Left lung (tissue), 10 donors: Measurements from ENCODE around the gene NR2E1. TPM values are rescaled to one million over a fixed set of nuclear protein-coding genes. Genes with fewer than 3 reads are reported as not detected.

Experiments used
- ATAC-seq: fragments of 200-7000 bp; cut with Tn5 transposase; one replicate; pipeline ENCODE4 v1.9.1; 2020; ENCODE audit warnings: moderate library complexity
- DNase-seq, 4 donors: peaks; one replicate each; pipeline ENCODE4 v3.0.0-alpha.2; 2013 to 2020
- H3K27ac ChIP-seq, 2 donors: fragments of 200-600 bp; sonication (generic) in 1 of 2; one replicate each; pipeline versions ENCODE4 v1.5.0 to v1.8.0; 2020 to 2021
- H3K27me3 ChIP-seq, 2 donors: fragments of 200-600 bp; sonication (generic) in 1 of 2; one replicate each; pipeline versions ENCODE4 v1.5.0 to v1.8.0; 2020 to 2021
- H3K36me3 ChIP-seq, 2 donors: fragments of 200-600 bp; sonication (generic) in 1 of 2; one replicate each; pipeline versions ENCODE4 v1.5.0 to v1.8.0; 2020 to 2021
- H3K4me1 ChIP-seq, 2 donors: fragments of 200-600 bp; one replicate each; pipeline ENCODE4 v1.8.0; 2021
- H3K4me3 ChIP-seq, 2 donors: fragments of 200-600 bp; sonication (generic) in 1 of 2; one replicate each; pipeline versions ENCODE4 v1.5.0 to v1.8.0; 2020 to 2021; ENCODE audit warnings: mild to moderate bottlenecking in 1 of 2
- H3K9me3 ChIP-seq, 2 donors: fragments of 200-600 bp; sonication (generic) in 1 of 2; one replicate each; pipeline versions ENCODE4 v1.5.0 to v1.8.0; 2020 to 2021
- intact Hi-C, 2 donors: fragments of 100-400 bp; cut with DNase I; formaldehyde crosslinking; loops; one replicate each; pipeline versions ENCODE4 v1.11.2 to v1.14.2; 2022
- polyA plus RNA-seq, 6 donors: library from polyadenylated mRNA; unstranded; fragments of 120-200 nt; gene quantifications; one replicate each; pipeline ENCODE4 v1.2.1, GENCODE V29; 2013; ENCODE audit not compliant: insufficient read length in 6 of 6
- total RNA-seq, 2 donors: library from RNA; stranded (reverse); fragmentation: NEBNext Ultra II Directional; extraction: Animal tissue kit (Norgen Biotek cat#: 25700); gene quantifications; one replicate each; pipeline ENCODE4 v1.2.1, GENCODE V29; 2021
- TF ChIP-seq, protein P1 (sequence below), 2 donors: fragments of 200-600 bp; sonication (generic) in 1 of 2; IDR thresholded peaks; one replicate each; pipeline versions ENCODE4 v1.5.0 to v1.8.0; 2021; ENCODE audit warnings: antibody characterized with exemption in 2 of 2
- donor health status: DM: no; HTN: yes; CAD: no.
- donor health status: DM: no; HTN: no; CAD: no.

The NR2E1 gene
- total and polyA plus RNA-seq, 8 donors: 0.06 to 0.07 TPM; not detected in 6

- Histone ChIP-seq H3K27ac (no peak overlapping the region), H3K4me3 (no peak overlapping the region), H3K4me1 (peaks cover 12 to 19% of the 10 kb centered on the region in 2 donors), H3K9me3 (no peaks in the 10 kb centered on the region), H3K27me3 (peaks cover 99 to 100% of the 10 kb centered on the region in 2 donors), H3K36me3 (no peaks in the 10 kb centered on the region)
- intact Hi-C loops: no loop called here
- TF ChIP-seq, protein P1, sequence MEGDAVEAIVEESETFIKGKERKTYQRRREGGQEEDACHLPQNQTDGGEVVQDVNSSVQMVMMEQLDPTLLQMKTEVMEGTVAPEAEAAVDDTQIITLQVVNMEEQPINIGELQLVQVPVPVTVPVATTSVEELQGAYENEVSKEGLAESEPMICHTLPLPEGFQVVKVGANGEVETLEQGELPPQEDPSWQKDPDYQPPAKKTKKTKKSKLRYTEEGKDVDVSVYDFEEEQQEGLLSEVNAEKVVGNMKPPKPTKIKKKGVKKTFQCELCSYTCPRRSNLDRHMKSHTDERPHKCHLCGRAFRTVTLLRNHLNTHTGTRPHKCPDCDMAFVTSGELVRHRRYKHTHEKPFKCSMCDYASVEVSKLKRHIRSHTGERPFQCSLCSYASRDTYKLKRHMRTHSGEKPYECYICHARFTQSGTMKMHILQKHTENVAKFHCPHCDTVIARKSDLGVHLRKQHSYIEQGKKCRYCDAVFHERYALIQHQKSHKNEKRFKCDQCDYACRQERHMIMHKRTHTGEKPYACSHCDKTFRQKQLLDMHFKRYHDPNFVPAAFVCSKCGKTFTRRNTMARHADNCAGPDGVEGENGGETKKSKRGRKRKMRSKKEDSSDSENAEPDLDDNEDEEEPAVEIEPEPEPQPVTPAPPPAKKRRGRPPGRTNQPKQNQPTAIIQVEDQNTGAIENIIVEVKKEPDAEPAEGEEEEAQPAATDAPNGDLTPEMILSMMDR (IDR thresholded peaks at IDR 0.05): no peak
- DNase-seq: no peak
- no peak for ATAC-seq
Observed at GRCh38 chr6:108159981-108160380, 5.8 kb upstream of the NR2E1 start.

DNA sequence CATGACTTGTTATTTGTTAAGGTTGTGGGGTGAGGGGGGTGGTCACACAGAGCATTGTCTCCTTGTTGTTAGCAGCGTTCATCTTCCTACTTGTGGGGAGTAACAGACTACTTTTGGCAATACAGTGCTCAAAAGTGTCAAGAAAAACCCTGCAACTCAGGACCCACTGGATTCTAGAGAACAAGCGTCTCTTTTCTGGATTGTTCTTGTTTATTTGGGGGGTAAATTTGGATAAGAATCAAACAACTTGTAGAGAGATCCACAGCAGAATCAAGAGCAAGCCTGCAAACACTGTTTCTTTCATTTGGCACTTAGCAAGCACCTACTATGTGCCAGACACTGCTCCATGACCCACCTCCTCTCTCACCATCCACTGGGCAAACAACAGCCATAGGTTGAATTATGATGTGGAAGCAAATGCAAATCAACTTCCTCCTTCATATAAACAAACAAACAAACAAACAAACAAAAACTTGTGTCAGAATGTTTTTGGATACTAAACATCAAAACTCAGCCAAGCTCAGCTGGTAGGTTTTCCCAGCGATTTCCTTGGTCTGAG lies 4.0 kb upstream of the NR2E1 start:
- DNase-seq: no peak

DNA sequence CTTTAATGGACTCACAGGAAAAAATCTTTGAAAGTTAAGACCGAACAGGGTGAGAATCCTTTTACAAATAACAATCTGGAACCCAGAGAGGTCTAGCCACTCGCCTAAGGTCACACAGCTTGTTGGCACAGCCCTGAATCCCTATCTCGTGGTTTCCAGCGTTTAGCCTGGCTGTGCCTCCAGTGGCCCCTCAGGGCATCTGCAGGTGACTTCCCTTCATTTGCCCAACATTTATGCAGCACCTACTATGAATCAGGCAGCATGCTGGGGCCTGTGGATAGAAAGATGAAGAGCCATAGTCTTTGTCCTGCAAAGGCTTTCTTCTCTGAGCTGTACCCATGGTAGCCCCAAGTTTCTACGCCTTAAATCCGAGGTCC lies 2.6 kb upstream of the NR2E1 start:
- H3K9me3 ChIP-seq: no peaks in the 10 kb centered on the region
- intact Hi-C loops: no loop called here
- H3K4me1 ChIP-seq: peaks cover 8 to 40% of the 10 kb centered on the region in 2 donors
- no peaks in the 10 kb centered on the region for H3K36me3 ChIP-seq
- no peak overlapping the region for H3K27ac ChIP-seq
- DNase-seq: no peak
- peaks cover 99 to 100% of the 10 kb centered on the region in 2 donors for H3K27me3 ChIP-seq
- no peak overlapping the region for H3K4me3 ChIP-seq
- TF ChIP-seq, protein P1 (IDR thresholded peaks at IDR 0.05): no peak
- ATAC-seq: no peak

More for the DNA sequence above, 4.0 kb upstream of the NR2E1 start:
- H3K4me3 ChIP-seq: no peak overlapping the region
- no peak for ATAC-seq
- H3K9me3 ChIP-seq: no peaks in the 10 kb centered on the region
- H3K27me3 ChIP-seq: peaks cover 99 to 100% of the 10 kb centered on the region in 2 donors
- intact Hi-C loops: no loop called here
- TF ChIP-seq, protein P1 (IDR thresholded peaks at IDR 0.05): no peak
- no peaks in the 10 kb centered on the region for H3K36me3 ChIP-seq
- H3K27ac ChIP-seq: no peak overlapping the region
- H3K4me1 ChIP-seq: peaks cover 16 to 37% of the 10 kb centered on the region in 2 donors

- DNase-seq (no peak), ATAC-seq (no peak)
- H3K27me3 ChIP-seq: peaks cover 99 to 100% of the 10 kb centered on the region in 2 donors
- peaks cover 15 to 46% of the 10 kb centered on the region in 2 donors for H3K4me1 ChIP-seq
- intact Hi-C loops: no loop called here
- H3K27ac ChIP-seq: no peak overlapping the region
- no peaks in the 10 kb centered on the region for H3K36me3 ChIP-seq
- TF ChIP-seq, protein P1 (IDR thresholded peaks at IDR 0.05): no peak
- no peaks in the 10 kb centered on the region for H3K9me3 ChIP-seq
- H3K4me3 ChIP-seq: no peak overlapping the region
Observed at GRCh38 chr6:108163644-108164542, 1.9 kb upstream of the NR2E1 start.

GRCh38 chr6:108164543-108164814 lies 1.3 kb upstream of the NR2E1 start:
- intact Hi-C loops: no loop called here
- no peak overlapping the region for H3K4me3 ChIP-seq
- H3K27me3 ChIP-seq: peaks cover 100% of the 10 kb centered on the region in 2 donors
- DNase-seq: no peak
- no peaks in the 10 kb centered on the region for H3K9me3 ChIP-seq
- no peaks in the 10 kb centered on the region for H3K36me3 ChIP-seq
- TF ChIP-seq, protein P1 (IDR thresholded peaks at IDR 0.05): no peak
- no peak for ATAC-seq
- H3K27ac ChIP-seq: no peak overlapping the region
- peaks cover 16 to 52% of the 10 kb centered on the region in 2 donors for H3K4me1 ChIP-seq
